SK-N-MC (cell line): ENCODE results near the gene SASH1.

ENCODE experiments used
- DNase-seq: peaks from one replicate; pipeline ENCODE4 v3.0.0-alpha.2; 2011; ENCODE audit warnings: low read depth, low spot score
- H3K27ac ChIP-seq: fragments of 200-600 bp; sonication (generic); 2 replicates; pipeline ENCODE4 v1.5.1; 2016; ENCODE audit warnings: mixed run types
- H3K36me3 ChIP-seq: fragments of 200-600 bp; sonication (generic); 2 replicates; pipeline ENCODE4 v1.6.1; 2017; ENCODE audit warnings: antibody characterized with exemption, low read length, mixed read lengths; ENCODE audit not compliant: insufficient read depth
- H3K4me3 ChIP-seq: fragments of 200-600 bp; sonication (generic); 2 replicates; pipeline ENCODE4 v1.5.1; 2016
- H3K9ac ChIP-seq: fragments of 200-600 bp; sonication (generic); 2 replicates; pipeline ENCODE4 v1.8.0; 2017; ENCODE audit warnings: mixed run types, mixed read lengths; ENCODE audit not compliant: insufficient read length
- H3K9me3 ChIP-seq: fragments of 200-600 bp; sonication (generic); 2 replicates; pipeline ENCODE4 v1.6.1; 2017; ENCODE audit warnings: low read depth, mild to moderate bottlenecking, antibody characterized with exemption, low read length, moderate library complexity, mixed read lengths
- EZH2 ChIP-seq: fragments of 200-600 bp; sonication (generic); IDR thresholded peaks from one replicate; pipeline ENCODE4 v1.6.1; 2017; ENCODE audit warnings: antibody characterized with exemption
- FOXP2 ChIP-seq: optimal IDR thresholded peaks from 2 replicates; pipeline ENCODE3; 2011; ENCODE audit warnings: mild to moderate bottlenecking, moderate library complexity; ENCODE audit not compliant: insufficient read depth; ENCODE audit errors: extremely low read length, control extremely low read depth
- POLR2AphosphoS5 ChIP-seq: IDR thresholded peaks from 2 replicates; pipeline ENCODE4 v1.6.1; 2012; ENCODE audit warnings: mild to moderate bottlenecking, low read depth, low read length, borderline replicate concordance

SASH1 gene

DNA sequence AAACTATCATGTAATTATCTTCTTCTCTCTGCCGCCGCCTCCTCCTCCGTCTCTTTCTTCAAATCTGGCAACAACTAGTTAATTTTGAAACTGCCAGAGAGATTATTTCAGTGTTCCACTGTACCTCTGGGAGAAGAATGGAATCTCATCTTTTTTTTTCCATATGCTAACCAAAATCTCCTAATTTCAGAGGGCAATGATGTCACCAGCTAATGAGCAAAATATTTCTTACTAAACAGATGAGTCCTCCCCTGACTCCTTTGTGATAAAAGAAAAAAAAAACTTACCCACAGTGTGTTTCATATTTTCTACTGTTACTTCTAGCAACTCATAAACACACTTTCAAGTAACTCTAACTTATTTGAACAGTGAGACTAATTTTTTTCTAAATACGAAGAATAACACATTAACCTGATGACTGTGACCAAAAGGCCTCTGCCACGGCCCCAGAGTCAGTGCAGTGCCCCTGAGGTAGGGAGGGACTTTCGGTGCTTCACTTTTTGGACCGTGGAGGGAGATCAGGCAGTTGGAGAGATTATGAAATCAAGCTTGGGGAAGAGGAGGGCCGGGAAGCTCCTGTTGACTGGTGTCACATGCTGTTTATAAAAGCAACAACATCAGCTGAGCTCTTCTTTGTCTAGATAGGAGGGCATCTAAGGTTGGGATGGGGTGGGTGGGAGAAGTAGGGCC is 159.6 kb downstream of the SASH1 start:
- Histone ChIP-seq H3K36me3 (no peaks in the 10 kb centered on the region), H3K27ac (0 out of 2 replicates have a peak overlapping the region, but pooled peaks have one; percentile 1), H3K9ac (peak overlapping the region; percentile 28), H3K4me3 (no peak overlapping the region), H3K9me3 (no peaks in the 10 kb centered on the region)
- TF ChIP-seq FOXP2 (no peak), POLR2AphosphoS5 (no peak), EZH2 (no peak)
- DNase-seq: no peak

DNA sequence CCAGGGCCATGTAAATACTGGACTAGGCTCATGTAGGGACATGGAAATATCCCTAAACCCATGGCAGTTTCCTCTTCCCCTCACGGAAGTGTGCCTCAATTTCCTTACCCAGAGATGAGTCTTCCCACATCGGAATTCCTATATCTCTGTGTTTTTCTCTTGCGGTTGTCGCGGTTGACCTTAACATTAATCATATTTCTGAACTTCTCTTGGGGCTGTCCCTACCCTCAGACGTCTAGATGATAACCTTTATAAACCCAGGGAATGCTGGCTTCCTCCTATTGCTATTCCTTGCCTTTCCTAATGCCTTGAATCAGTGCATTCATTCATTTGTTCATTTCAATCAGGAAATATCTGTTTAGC is 160.1 kb downstream of the SASH1 start:
- TF ChIP-seq FOXP2: no peak
- TF ChIP-seq EZH2: no peak
- TF ChIP-seq POLR2AphosphoS5: no peak
- Histone ChIP-seq H3K27ac (no peak overlapping the region), H3K9ac (no peak overlapping the region), H3K9me3 (no peaks in the 10 kb centered on the region), H3K4me3 (no peak overlapping the region), H3K36me3 (no peaks in the 10 kb centered on the region)
- DNase-seq: no peak

DNA sequence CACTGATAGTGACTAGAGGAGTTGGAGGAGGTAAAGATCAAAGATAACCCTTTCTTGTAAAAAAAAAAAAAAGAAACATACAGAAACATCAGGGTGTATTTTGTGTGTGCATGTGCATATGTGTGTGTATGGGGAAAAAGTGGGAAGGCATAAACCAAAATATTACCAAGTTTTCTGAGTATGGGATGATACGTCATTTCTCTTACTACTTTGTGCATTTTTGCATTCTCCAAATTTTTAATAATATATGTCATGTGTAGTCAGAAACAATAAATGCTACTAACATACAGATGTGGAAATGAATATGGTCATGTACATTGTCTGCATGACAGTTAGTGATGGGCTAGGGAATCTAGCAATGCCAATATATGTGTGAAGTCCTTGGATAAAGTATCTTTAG is 161.1 kb downstream of the SASH1 start:
- TF ChIP-seq FOXP2 (no peak), POLR2AphosphoS5 (no peak), EZH2 (no peak)
- Histone ChIP-seq H3K27ac (no peak overlapping the region), H3K9ac (no peak overlapping the region), H3K4me3 (no peak overlapping the region), H3K36me3 (no peaks in the 10 kb centered on the region), H3K9me3 (no peaks in the 10 kb centered on the region)
- no peak for DNase-seq

DNA sequence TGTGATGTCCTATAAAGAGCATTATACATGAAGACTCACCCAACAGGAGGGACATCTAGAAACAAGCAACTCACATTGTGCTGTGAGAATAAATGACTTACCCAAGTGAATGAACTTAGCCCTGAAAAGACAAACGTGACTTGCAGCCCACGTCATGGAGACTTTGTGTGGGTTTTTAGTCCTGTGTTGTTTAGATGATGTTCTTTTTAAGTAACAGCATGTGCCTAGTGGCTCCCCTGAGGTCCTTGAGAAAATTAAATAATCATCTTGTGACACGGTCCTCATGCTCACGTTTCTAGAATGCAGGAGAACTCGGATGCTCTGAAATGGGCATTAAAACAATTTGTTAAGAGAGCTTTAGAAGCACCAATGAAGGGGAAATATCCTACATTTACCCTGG is 165.1 kb downstream of the SASH1 start:
- TF ChIP-seq POLR2AphosphoS5 (no peak), EZH2 (no peak), FOXP2 (no peak)
- H3K9me3 ChIP-seq: no peaks in the 10 kb centered on the region
- H3K36me3 ChIP-seq: no peaks in the 10 kb centered on the region
- peak overlapping the region; percentile 88; the same call in 1 of the 2 replicates for H3K27ac ChIP-seq
- no peak for DNase-seq
- H3K9ac ChIP-seq: peak overlapping the region; percentile 75
- H3K4me3 ChIP-seq: peak overlapping the region; percentile 84

DNA sequence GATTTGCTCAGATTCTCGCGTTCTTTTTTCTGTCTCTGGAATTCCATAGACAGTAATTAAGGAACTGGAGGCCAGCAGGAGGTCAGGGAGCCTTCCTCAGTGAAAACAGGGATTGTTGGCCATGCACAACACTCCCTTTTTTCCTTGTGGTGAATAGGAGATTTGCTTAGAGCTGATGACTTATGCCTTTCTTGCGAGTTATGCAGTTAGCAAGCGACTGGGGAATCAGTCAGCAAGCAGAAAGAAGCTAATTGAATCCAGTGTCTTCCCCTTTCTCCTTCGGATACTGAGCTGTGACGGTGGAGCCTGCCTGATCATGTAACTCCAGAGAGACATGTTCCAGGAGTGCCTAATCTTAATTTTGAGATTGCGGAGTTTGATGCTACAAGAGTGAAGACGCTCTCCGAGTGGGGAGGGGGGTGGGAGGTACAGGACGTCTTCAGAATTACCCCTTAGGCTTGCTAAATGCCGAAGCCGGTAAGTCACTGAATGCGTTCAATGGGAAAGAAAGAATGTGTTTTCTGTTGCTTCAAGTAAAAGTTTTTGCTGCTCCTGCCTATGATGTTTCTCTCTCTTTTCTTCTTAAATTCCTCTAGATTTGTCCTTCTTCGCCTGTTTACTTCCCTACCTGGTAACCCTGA is 165.9 kb downstream of the SASH1 start:
- peak overlapping the region; percentile 84 for H3K4me3 ChIP-seq
- DNase-seq: no peak
- no peaks in the 10 kb centered on the region for H3K36me3 ChIP-seq
- peak overlapping the region; percentile 75 for H3K9ac ChIP-seq
- TF ChIP-seq EZH2 (no peak), POLR2AphosphoS5 (no peak), FOXP2 (no peak)
- H3K27ac ChIP-seq: peak overlapping the region; percentile 88
- H3K9me3 ChIP-seq: no peaks in the 10 kb centered on the region

DNA sequence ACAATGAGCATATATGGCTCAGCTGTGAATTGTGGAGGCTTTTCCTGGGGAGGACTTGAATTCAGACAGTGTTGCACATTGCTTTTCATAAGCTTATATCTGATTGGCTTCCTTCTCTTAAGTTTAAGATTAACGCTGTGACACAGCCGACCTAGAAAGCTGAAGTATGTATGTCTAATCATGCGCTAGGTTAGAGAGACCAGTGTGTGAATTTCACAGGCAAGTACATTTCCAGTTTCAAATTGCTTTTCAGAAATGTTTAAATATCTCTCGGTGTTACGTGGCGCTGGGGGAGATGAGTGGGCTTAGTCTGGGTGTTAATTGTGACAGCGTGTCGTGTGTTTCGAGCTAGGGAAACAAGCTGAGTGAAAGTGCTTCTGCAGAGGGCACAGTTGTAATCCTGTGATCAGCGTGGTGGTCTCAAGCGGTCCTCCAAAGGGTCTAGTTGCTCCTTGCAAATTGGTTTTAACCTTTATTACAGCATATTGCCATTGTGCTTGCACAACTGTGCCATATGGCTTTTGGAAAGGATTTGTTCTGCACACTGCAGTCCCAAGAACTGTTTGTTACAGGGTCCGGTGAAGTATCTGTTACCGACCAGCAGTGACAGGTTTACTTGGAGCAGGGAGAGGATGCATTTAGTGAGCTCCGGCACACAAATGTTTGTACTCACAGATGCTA is 166.6 kb downstream of the SASH1 start:
- Histone ChIP-seq H3K27ac (peak overlapping the region; percentile 88), H3K4me3 (peak overlapping the region; percentile 84), H3K9ac (peak overlapping the region; percentile 75), H3K36me3 (no peaks in the 10 kb centered on the region), H3K9me3 (no peaks in the 10 kb centered on the region)
- no peak for TF ChIP-seq EZH2
- no peak for TF ChIP-seq FOXP2
- peak; percentile 43; the same call in 1 of the 2 replicates for TF ChIP-seq POLR2AphosphoS5
- DNase-seq: no peak

DNA sequence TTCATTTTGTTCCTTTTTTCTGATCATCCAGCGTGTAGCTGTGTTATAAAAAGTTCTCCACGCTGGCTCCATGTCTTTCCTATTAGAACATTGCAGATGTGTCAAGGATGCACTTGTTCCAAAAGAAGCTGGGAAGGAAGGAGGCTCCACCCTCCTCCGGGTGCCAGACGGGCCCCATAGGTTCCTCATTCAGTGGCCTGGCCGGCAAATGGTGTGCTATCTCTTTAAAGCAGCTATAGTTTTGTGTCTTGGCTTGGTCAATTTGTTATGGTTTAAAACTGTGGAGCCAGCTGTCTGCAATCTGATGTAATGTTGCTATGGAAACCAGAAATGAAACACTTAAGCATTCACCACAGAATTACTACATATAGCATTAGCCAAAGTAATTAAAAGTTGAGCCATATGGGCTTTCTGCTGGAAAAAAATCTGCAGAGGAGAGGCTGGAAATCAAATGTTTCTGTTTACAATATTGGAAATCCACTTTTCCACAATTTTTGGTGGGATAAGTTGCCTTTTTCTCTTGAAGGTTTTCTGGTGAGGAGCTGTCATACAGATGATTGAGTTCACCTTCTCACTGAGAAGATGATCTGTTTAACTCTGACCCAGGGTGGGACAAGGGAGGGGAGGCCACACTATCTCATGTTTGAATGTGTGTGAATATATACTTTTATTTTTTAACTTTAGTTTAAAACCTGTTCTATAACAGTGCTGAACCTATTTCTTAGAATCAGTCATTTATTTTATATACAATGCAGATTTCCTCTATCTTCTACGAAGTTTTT is 167.4 kb downstream of the SASH1 start:
- peak overlapping the region; percentile 88 for H3K27ac ChIP-seq
- H3K4me3 ChIP-seq: peak overlapping the region; percentile 84
- TF ChIP-seq POLR2AphosphoS5 (peak; percentile 21; the same call in 1 of the 2 replicates), EZH2 (no peak), FOXP2 (no peak)
- H3K9ac ChIP-seq: peak overlapping the region; percentile 75
- H3K9me3 ChIP-seq: no peaks in the 10 kb centered on the region
- peak; percentile 97 for DNase-seq
- no peaks in the 10 kb centered on the region for H3K36me3 ChIP-seq
